ENCODE results near the gene YKT6.
A peak's percentile ranks its signal among the peaks of the same experiment; 100 is the strongest.

Gene YKT6

DNA sequence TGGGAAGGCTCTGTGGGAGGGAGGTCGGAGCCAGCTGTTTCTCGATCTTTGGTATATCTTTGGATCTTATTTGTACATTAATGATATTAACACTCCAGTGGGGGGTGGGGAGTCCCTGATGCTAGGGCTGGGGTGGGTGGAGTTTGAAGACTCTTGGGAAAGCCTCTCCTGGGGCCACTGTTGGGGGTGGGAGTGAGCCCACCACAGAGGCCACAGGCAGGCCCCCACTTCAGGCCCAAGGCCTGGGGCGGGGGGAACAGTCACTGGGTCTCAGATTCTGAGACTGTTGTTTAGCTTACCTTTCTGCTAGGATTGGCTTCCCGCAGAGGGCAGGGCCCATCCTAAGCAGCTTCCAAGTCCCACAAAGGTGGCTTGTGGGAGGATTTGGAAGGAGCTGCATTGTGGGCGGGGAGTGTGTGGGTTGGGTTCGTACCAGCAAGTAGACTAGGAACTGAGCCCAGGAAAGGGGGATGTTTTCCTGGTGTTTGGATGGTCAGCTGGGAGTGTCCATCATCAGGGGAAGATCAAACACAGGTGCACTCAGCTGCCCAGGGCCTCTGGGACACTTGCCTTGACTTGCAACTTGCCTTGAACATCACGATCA, 11.9 kb downstream of the YKT6 start:
- DNase-seq = peak in 12 of 42 donors; percentile 6 to 54 (median 26)
- intact Hi-C loops (cut with DNase I) = loop anchor here (10.0 kb wide), 1 partner anchor 352 kb away; no protein-coding TSS in a partner anchor

GRCh38 chr7:44213206-44213876, 12.6 kb downstream of the YKT6 start:
- DNase-seq = peak in 12 of 42 donors; percentile 4 to 35 (median 22)
- intact Hi-C loops (cut with DNase I) = loop anchor here (10.0 kb wide), 1 partner anchor 351 kb away; no protein-coding TSS in a partner anchor

DNA sequence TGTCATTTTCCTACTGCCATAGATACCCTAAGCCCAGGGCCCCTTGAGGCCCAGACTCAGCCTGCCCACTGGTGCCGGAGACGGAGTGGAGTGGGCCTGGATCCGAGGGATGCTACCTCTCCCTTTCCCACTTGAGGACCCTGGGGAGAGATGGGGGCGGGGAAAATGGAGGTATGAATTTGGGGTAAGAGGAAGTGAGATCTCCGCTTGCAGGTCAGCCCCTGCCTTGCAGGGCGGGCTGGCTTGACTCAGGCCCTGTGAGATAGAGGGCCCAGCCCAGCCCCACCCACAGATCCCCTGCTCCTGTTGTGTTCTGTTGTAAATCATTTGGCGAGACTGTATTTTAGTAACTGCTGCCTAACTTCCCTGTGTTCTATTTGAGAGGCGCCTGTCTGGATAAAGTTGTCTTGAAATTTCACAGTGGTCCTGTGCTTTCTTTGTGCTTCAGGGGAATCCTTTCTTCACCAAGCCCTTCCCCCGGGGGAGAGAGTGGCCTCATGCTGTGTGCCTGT, 13.2 kb downstream of the YKT6 start:
- intact Hi-C loops (cut with DNase I) = loop anchor here (10.0 kb wide), 1 partner anchor 351 kb away; no protein-coding TSS in a partner anchor
- DNase-seq = peak in 9 of 42 donors; percentile 4 to 37 (median 26)

- intact Hi-C loops (cut with DNase I) = loop anchor here (10.0 kb wide), 1 partner anchor 349 kb away; no protein-coding TSS in a partner anchor
- peak in 11 of 42 donors; percentile 3 to 37 (median 11) for DNase-seq
These were observed 14.8 kb downstream of the YKT6 start for GRCh38 chr7:44215531-44215930.

DNA sequence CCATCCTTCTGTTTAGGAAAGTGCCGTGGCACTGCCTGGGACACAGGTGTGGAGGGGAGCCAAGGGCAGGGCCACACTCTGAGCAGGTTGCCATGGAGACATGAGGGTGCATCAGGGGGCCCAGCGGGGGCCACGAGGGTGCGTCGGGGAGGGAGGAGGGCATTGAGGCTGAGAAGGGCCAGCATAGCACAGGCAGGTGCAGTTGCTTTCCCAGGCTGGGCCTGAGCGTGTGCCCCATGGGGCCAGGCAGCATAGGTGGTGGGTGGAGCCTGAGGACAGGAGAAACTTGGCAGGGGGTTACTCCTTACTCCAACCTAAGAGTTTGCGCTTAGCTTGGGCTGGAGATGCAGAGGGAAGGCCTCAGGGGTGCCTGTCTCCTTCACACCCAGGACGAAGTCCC, 15.2 kb downstream of the YKT6 start:
- peak in 9 of 42 donors; percentile 6 to 43 (median 22) for DNase-seq
- intact Hi-C loops (cut with DNase I) = loop anchor here (10.0 kb wide), 1 partner anchor 349 kb away; no protein-coding TSS in a partner anchor

- intact Hi-C loops (cut with DNase I) = loop anchor here (10.0 kb wide), 1 partner anchor 348 kb away; no protein-coding TSS in a partner anchor
- DNase-seq = peak in 13 of 42 donors; percentile 16 to 63 (median 38)
These were observed 15.9 kb downstream of the YKT6 start for GRCh38 chr7:44216521-44217222.

DNA sequence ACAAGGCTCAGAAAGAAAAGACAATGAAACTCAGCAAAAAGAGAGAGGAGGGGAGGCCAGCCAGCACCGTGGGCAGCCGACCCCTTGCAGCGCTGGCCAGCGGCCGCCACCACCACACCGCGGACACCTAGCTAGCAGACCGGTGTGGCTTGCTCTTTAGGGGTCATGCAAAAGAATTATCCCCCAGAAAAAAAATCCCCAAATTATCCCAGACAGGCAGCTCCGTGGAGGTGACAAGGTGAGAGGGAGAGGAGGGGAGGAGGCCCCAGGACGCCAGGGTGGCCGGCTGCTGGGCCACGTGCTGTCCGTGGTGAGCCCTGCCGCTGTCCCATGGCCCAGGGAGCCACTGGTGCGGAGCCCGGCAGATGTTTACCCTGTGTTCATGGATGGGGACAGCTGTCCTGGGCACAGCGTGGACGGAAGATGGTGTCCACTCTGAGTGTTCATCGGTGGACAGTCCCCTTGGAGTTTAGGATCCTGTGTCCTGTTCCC, 16.5 kb downstream of the YKT6 start:
- DNase-seq = peak in 12 of 42 donors; percentile 2 to 40 (median 13)
- intact Hi-C loops (cut with DNase I) = loop anchor here (10.0 kb wide), 1 partner anchor 348 kb away; no protein-coding TSS in a partner anchor

GRCh38 chr7:44217852-44218402, 17.1 kb downstream of the YKT6 start:
- intact Hi-C loops (cut with DNase I) = loop anchor here (10.0 kb wide), 1 partner anchor 347 kb away; no protein-coding TSS in a partner anchor
- DNase-seq = peak in 11 of 42 donors; percentile 2 to 41 (median 9)

- DNase-seq = peak in 40 of 42 donors; percentile 8 to 84 (median 64)
- intact Hi-C loops (cut with DNase I) = loop anchor here (10.0 kb wide), 1 partner anchor 346 kb away; no protein-coding TSS in a partner anchor
These were observed 17.8 kb downstream of the YKT6 start for GRCh38 chr7:44218418-44219201.

DNA sequence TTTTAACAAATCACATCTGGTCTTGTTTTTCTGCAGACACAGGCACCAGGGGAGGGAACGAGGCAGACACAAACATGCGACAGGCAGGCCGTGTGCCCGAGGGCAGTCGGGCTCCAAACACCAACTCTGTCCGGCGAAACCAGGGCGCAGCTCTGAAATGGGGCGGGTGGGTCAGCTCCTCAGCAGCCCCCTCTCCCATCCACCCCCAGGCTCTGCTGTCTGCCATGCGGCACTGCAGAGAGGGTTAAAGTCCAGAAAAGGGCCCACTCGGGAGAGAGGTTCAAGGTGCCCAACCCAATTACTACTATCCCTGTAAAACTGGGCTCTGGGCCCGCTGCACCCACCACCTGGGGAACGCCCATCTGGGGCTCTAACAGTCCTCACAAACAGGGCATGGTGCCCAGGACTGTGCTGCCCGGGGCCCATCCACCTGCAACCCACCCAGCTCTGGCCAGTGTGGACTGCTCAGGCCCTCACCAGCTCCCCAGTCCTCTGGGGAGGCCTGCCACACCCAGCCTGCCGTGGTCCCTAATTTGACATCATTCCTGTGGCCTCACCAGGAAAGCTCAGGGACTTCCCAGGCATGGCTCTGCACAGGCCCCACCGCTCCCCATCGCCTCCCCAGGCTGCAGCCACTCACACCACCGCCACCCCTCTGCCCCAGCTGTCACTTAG, 18.7 kb downstream of the YKT6 start:
- DNase-seq = peak in 16 of 42 donors; percentile 4 to 41 (median 14)
- intact Hi-C loops (cut with DNase I) = loop anchor here (10.0 kb wide), 1 partner anchor 345 kb away; no protein-coding TSS in a partner anchor

DNA sequence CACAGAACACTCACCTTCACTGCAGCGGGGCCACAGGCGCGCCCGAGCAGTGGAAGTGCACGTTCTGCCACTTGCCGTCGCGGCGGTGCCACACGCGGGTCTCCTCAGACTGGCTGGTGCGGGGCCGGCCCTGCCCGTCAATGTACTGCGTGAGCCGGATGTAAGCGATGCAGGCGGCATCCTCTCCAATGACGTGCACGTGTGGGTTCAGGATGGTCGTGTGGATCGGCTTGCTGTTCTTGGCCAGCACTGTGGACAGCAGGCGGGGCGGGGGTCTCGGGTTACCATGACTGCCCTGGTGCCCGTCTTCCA, 19.2 kb downstream of the YKT6 start:
- DNase-seq = peak in 13 of 42 donors; percentile 1 to 37 (median 10)
- intact Hi-C loops (cut with DNase I) = no loop called here

- intact Hi-C loops (cut with DNase I) = no loop called here
- peak in 13 of 42 donors; percentile 1 to 34 (median 10) for DNase-seq
These were observed 19.8 kb downstream of the YKT6 start for GRCh38 chr7:44220358-44221112.

GRCh38 chr7:44221231-44221791, 20.5 kb downstream of the YKT6 start:
- DNase-seq = peak in 14 of 42 donors; percentile 2 to 30 (median 12)
- intact Hi-C loops (cut with DNase I) = no loop called here

DNA sequence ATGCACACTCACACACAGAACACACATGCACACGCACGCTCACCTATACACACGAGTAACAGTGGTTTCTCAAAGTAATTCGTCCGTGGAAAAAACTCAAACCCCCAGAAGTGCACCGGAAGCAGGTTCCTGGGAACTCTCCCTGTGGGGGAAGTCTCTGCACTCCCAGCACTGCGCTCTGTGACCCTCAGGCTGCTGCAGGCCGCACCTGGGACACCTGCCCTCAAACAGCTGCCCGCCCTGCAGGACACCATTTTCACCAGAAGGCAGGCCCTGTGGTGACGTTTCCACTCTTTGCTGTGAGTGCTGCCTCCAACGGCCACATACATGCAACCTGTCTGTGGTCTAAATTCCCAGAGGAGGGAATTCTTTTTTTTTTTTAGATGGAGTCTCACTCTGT, 21.3 kb downstream of the YKT6 start:
- intact Hi-C loops (cut with DNase I) = no loop called here
- peak in 9 of 42 donors; percentile 2 to 31 (median 6) for DNase-seq

DNA sequence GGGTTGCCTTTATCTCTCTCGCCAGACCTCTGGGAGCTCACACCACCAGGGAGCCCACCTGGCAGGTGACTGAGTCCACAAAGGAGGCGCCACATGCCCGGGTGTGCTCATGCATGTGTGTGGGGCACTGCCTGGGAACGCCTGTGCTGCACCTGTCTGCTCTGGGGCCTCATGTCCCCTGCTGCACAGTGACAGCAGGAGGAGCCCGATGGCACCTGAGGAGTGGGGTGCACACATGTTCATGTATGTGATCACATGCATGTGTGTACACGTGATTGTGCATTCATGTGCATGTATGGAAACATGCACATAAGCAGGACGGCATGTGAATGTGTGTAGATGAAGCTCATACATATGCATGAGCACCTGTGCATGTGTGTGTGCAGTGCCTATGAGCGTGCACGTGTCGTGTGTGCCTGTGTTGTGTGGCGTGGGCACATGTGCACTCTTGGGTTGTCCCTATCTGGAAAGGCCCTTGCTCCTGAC, 22.0 kb downstream of the YKT6 start:
- peak in 7 of 42 donors; percentile 3 to 26 (median 11) for DNase-seq
- intact Hi-C loops (cut with DNase I) = no loop called here

All from head of caudate nucleus (tissue), 42 donors.